Activated CD4-positive, alpha-beta T cell treated with anti-CD3 and anti-CD28 coated beads, Interleukin-2, amount 10 ng/mL, durations not matched to agents 24 days and 14 days (primary cell): Measurements from ENCODE around the gene STK39. TPM values are rescaled to one million over a fixed set of nuclear protein-coding genes. Genes with fewer than 3 reads are reported as not detected.

Experiments used
- DNase-seq: peaks from one replicate; pipeline ENCODE4 v3.0.0; 2022
- H3K27ac Mint-ChIP-seq: one replicate; pipeline ENCODE4 v1.8.0; 2022; ENCODE audit warnings: mild to moderate bottlenecking, mixed read lengths
- H3K27me3 Mint-ChIP-seq: one replicate; pipeline ENCODE4 v1.8.0; 2022; ENCODE audit warnings: mixed read lengths
- H3K36me3 Mint-ChIP-seq: one replicate; pipeline ENCODE4 v1.8.0; 2022; ENCODE audit warnings: low read depth, mild to moderate bottlenecking, mixed read lengths
- H3K4me1 Mint-ChIP-seq: one replicate; pipeline ENCODE4 v1.8.0; 2021; ENCODE audit warnings: mixed read lengths
- H3K4me3 Mint-ChIP-seq: one replicate; pipeline ENCODE4 v1.8.0; 2022; ENCODE audit warnings: mild to moderate bottlenecking, moderate library complexity, mixed read lengths
- H3K9me3 Mint-ChIP-seq: one replicate; pipeline ENCODE4 v1.8.0; 2021; ENCODE audit warnings: mixed read lengths
- intact Hi-C: fragments of 100-400 bp; cut with micrococcal nuclease; formaldehyde crosslinking; loops from one replicate; pipeline ENCODE4 v1.15.1; 2023
- total RNA-seq: library from RNA; stranded (reverse); gene quantifications from 2 replicates; pipeline ENCODE4 v1.2.3, GENCODE V29; 2022

Gene STK39
- total RNA-seq, 1 donor from 2014 or later, result 40.9 TPM

GRCh38 chr2:168210895-168211570 is 36.4 kb downstream of the STK39 start:
- H3K9me3 Mint-ChIP-seq, result no peaks in the 10 kb centered on the region
- H3K27me3 Mint-ChIP-seq, result no peaks in the 10 kb centered on the region
- H3K4me3 Mint-ChIP-seq, result peak overlapping the region; percentile 41
- H3K27ac Mint-ChIP-seq, result peak overlapping the region; percentile 85
- no peak for DNase-seq
- H3K36me3 Mint-ChIP-seq, result peaks cover 19% of the 10 kb centered on the region
- H3K4me1 Mint-ChIP-seq, result peaks cover 50% of the 10 kb centered on the region
- intact Hi-C loops, result loop anchor here (1.0 to 10.0 kb wide), 6 partner anchors 16 to 280 kb away; partner anchors contain the start of gene CERS6

GRCh38 chr2:168210216-168210894 is 37.0 kb downstream of the STK39 start:
- no peak for DNase-seq
- Mint-ChIP-seq H3K36me3 (peaks cover 19% of the 10 kb centered on the region), H3K27me3 (no peaks in the 10 kb centered on the region), H3K27ac (peak overlapping the region; percentile 35), H3K4me3 (peak overlapping the region; percentile 39), H3K9me3 (no peaks in the 10 kb centered on the region), H3K4me1 (peaks cover 45% of the 10 kb centered on the region)
- intact Hi-C loops, result loop anchor here (2.0 to 10.0 kb wide), 2 partner anchors 244 to 280 kb away; partner anchors contain the start of gene CERS6

GRCh38 chr2:168208652-168209051 is 38.7 kb downstream of the STK39 start:
- DNase-seq, result no peak
- no peaks in the 10 kb centered on the region for H3K27me3 Mint-ChIP-seq
- intact Hi-C loops, result no loop called here
- H3K36me3 Mint-ChIP-seq, result peaks cover 19% of the 10 kb centered on the region
- H3K27ac Mint-ChIP-seq, result peak overlapping the region; percentile 6
- peaks cover 45% of the 10 kb centered on the region for H3K4me1 Mint-ChIP-seq
- H3K9me3 Mint-ChIP-seq, result no peaks in the 10 kb centered on the region
- H3K4me3 Mint-ChIP-seq, result no peak overlapping the region

- intact Hi-C loops, result no loop called here
- no peaks in the 10 kb centered on the region for H3K27me3 Mint-ChIP-seq
- H3K4me3 Mint-ChIP-seq, result no peak overlapping the region
- DNase-seq, result no peak
- H3K9me3 Mint-ChIP-seq, result no peaks in the 10 kb centered on the region
- H3K36me3 Mint-ChIP-seq, result peaks cover 21% of the 10 kb centered on the region
- H3K4me1 Mint-ChIP-seq, result peaks cover 45% of the 10 kb centered on the region
- H3K27ac Mint-ChIP-seq, result no peak overlapping the region
Measured at GRCh38 chr2:168207851-168208250, 39.5 kb downstream of the STK39 start.

- peaks cover 18% of the 10 kb centered on the region for H3K36me3 Mint-ChIP-seq
- intact Hi-C loops, result no loop called here
- DNase-seq, result no peak
- peaks cover 31% of the 10 kb centered on the region for H3K4me1 Mint-ChIP-seq
- H3K4me3 Mint-ChIP-seq, result no peak overlapping the region
- H3K27me3 Mint-ChIP-seq, result no peaks in the 10 kb centered on the region
- H3K9me3 Mint-ChIP-seq, result no peaks in the 10 kb centered on the region
- H3K27ac Mint-ChIP-seq, result no peak overlapping the region
Measured at GRCh38 chr2:168203762-168204693, 43.4 kb downstream of the STK39 start.

GRCh38 chr2:168201584-168202116 is 45.7 kb downstream of the STK39 start:
- Mint-ChIP-seq H3K27me3 (no peaks in the 10 kb centered on the region), H3K36me3 (peaks cover 11% of the 10 kb centered on the region), H3K9me3 (no peaks in the 10 kb centered on the region), H3K27ac (no peak overlapping the region), H3K4me1 (peaks cover 17% of the 10 kb centered on the region), H3K4me3 (no peak overlapping the region)
- no peak for DNase-seq
- intact Hi-C loops, result no loop called here

- no peaks in the 10 kb centered on the region for H3K9me3 Mint-ChIP-seq
- peak overlapping the region; percentile 25 for H3K27ac Mint-ChIP-seq
- intact Hi-C loops, result no loop called here
- no peak overlapping the region for H3K4me3 Mint-ChIP-seq
- H3K36me3 Mint-ChIP-seq, result peaks cover 12% of the 10 kb centered on the region
- peaks cover 21% of the 10 kb centered on the region for H3K4me1 Mint-ChIP-seq
- DNase-seq, result no peak
- H3K27me3 Mint-ChIP-seq, result no peaks in the 10 kb centered on the region
Measured at GRCh38 chr2:168200930-168201583, 46.3 kb downstream of the STK39 start.

- H3K4me1 Mint-ChIP-seq, result peaks cover 34% of the 10 kb centered on the region
- H3K36me3 Mint-ChIP-seq, result peaks cover 9% of the 10 kb centered on the region
- no peak overlapping the region for H3K27ac Mint-ChIP-seq
- no peak overlapping the region for H3K4me3 Mint-ChIP-seq
- intact Hi-C loops, result no loop called here
- no peak for DNase-seq
- H3K27me3 Mint-ChIP-seq, result no peaks in the 10 kb centered on the region
- no peaks in the 10 kb centered on the region for H3K9me3 Mint-ChIP-seq
Measured at GRCh38 chr2:168198476-168199207, 48.8 kb downstream of the STK39 start.

- peak overlapping the region; percentile 23 for H3K27ac Mint-ChIP-seq
- H3K4me3 Mint-ChIP-seq, result no peak overlapping the region
- H3K9me3 Mint-ChIP-seq, result no peaks in the 10 kb centered on the region
- DNase-seq, result no peak
- H3K4me1 Mint-ChIP-seq, result peaks cover 46% of the 10 kb centered on the region
- no peaks in the 10 kb centered on the region for H3K27me3 Mint-ChIP-seq
- intact Hi-C loops, result no loop called here
- peaks cover 6% of the 10 kb centered on the region for H3K36me3 Mint-ChIP-seq
Measured at GRCh38 chr2:168196764-168197180, 50.6 kb downstream of the STK39 start.

GRCh38 chr2:168194784-168195522 is 52.4 kb downstream of the STK39 start:
- Mint-ChIP-seq H3K27ac (peak overlapping the region; percentile 92), H3K36me3 (peaks cover 6% of the 10 kb centered on the region)
- DNase-seq, result peak; percentile 75

GRCh38 chr2:168192839-168193616 is 54.4 kb downstream of the STK39 start:
- peak overlapping the region; percentile 66 for H3K4me3 Mint-ChIP-seq
- intact Hi-C loops, result no loop called here
- peaks cover 5% of the 10 kb centered on the region for H3K36me3 Mint-ChIP-seq
- H3K27ac Mint-ChIP-seq, result peak overlapping the region; percentile 68
- H3K27me3 Mint-ChIP-seq, result no peaks in the 10 kb centered on the region
- DNase-seq, result peak; percentile 80
- H3K9me3 Mint-ChIP-seq, result no peaks in the 10 kb centered on the region
- H3K4me1 Mint-ChIP-seq, result peaks cover 48% of the 10 kb centered on the region

More at GRCh38 chr2:168194784-168195522, 52.4 kb downstream of the STK39 start:
- H3K9me3 Mint-ChIP-seq, result no peaks in the 10 kb centered on the region
- intact Hi-C loops, result loop anchor here (1.0 kb wide), 5 partner anchors 16 to 295 kb away; no protein-coding TSS in a partner anchor
- peak overlapping the region; percentile 71 for H3K4me3 Mint-ChIP-seq
- H3K4me1 Mint-ChIP-seq, result peaks cover 48% of the 10 kb centered on the region
- no peaks in the 10 kb centered on the region for H3K27me3 Mint-ChIP-seq
